Spinal cord (tissue), 10 donors: ENCODE data around the gene LYPD6. TPM values are rescaled to one million over a fixed set of nuclear protein-coding genes. Genes with fewer than 3 reads are reported as not detected.

Experiments used
- DNase-seq, 6 donors: peaks; one replicate each; pipeline versions ENCODE4 v3.0.0 to v3.0.0-alpha.2; 2013 to 2015; ENCODE audit warnings: low spot score in 6 of 6, low read depth in 4 of 6
- H3K27ac ChIP-seq: one replicate; pipeline ENCODE4 v1.5.1; 2013; ENCODE audit warnings: low read depth, low read length, control low read depth
- H3K27me3 ChIP-seq: one replicate; pipeline ENCODE4 v1.6.1; 2013; ENCODE audit warnings: low read length; ENCODE audit not compliant: control insufficient read depth, insufficient read depth
- H3K36me3 ChIP-seq: one replicate; pipeline ENCODE4 v1.6.1; 2013; ENCODE audit warnings: low read length; ENCODE audit not compliant: control insufficient read depth, insufficient read depth
- H3K4me1 ChIP-seq: one replicate; pipeline ENCODE4 v1.6.1; 2013; ENCODE audit warnings: low read length; ENCODE audit not compliant: control insufficient read depth, insufficient read depth
- H3K4me3 ChIP-seq: one replicate; pipeline ENCODE4 v1.5.1; 2013; ENCODE audit warnings: low read depth, low read length, control low read depth
- H3K9me3 ChIP-seq: one replicate; pipeline ENCODE4 v1.6.1; 2013; ENCODE audit warnings: low read length; ENCODE audit not compliant: control insufficient read depth, insufficient read depth
- WGBS: methylation state at CpG from one replicate; pipeline ENCODE4 v1.1.5; 2013; ENCODE audit warnings: missing lambda C conversion rate; ENCODE audit not compliant: insufficient coverage; 5-methylcytosine and 5-hydroxymethylcytosine counted together
- polyA plus RNA-seq, 2 donors: library from polyadenylated mRNA; unstranded; fragments of 120-200 nt; gene quantifications; one replicate each; pipeline ENCODE4 v1.2.1, GENCODE V29; 2013; ENCODE audit not compliant: insufficient read length in 2 of 2
- total RNA-seq, 2 donors: library from RNA; depleted of rRNA in 1 of 2; stranded (reverse); fragments of 120-200 nt in 1 of 2; fragments of >200 nt in 1 of 2; gene quantifications; one replicate each; pipeline versions ENCODE4 v1.2.3 to v1.2.4, GENCODE V29; 2013 to 2014
- donor health status: healthy.

The LYPD6 gene
- total and polyA plus RNA-seq, 4 donors = 31.0 to 44.8 (median 39.1) TPM

- Histone ChIP-seq H3K4me3 (no peak overlapping the region), H3K27ac (no peak overlapping the region), H3K4me1 (no peaks in the 10 kb centered on the region), H3K9me3 (peaks cover 4% of the 10 kb centered on the region), H3K36me3 (no peaks in the 10 kb centered on the region), H3K27me3 (no peaks in the 10 kb centered on the region)
- WGBS = 80% methylated on average over 1 of the region's 6 CpGs
- peak in 1 of 6 donors; percentile 43 for DNase-seq
Observed at GRCh38 chr2:149430743-149431736, 100.7 kb downstream of the LYPD6 start.

GRCh38 chr2:149438330-149438960 is 108.1 kb downstream of the LYPD6 start:
- whole genome bisulfite sequencing = 71% methylated on average over 1 of the region's 3 CpGs
- DNase-seq = no peak
- Histone ChIP-seq H3K4me1 (no peaks in the 10 kb centered on the region), H3K27me3 (no peaks in the 10 kb centered on the region), H3K9me3 (no peaks in the 10 kb centered on the region), H3K36me3 (no peaks in the 10 kb centered on the region), H3K27ac (no peak overlapping the region), H3K4me3 (no peak overlapping the region)

GRCh38 chr2:149441255-149441654 is 110.9 kb downstream of the LYPD6 start:
- Histone ChIP-seq H3K36me3 (no peaks in the 10 kb centered on the region), H3K4me1 (no peaks in the 10 kb centered on the region), H3K4me3 (no peak overlapping the region), H3K27ac (no peak overlapping the region), H3K27me3 (no peaks in the 10 kb centered on the region), H3K9me3 (no peaks in the 10 kb centered on the region)
- DNase-seq = no peak
- WGBS = 100% methylated on average over 1 of the region's 3 CpGs

GRCh38 chr2:149442346-149442745 is 112.0 kb downstream of the LYPD6 start:
- no peaks in the 10 kb centered on the region for H3K4me1 ChIP-seq
- DNase-seq = peak in 2 of 6 donors; percentile 56 to 68
- no peaks in the 10 kb centered on the region for H3K27me3 ChIP-seq
- H3K4me3 ChIP-seq = no peak overlapping the region
- no peaks in the 10 kb centered on the region for H3K9me3 ChIP-seq
- 40% methylated on average over 1 of the region's 4 CpGs for WGBS
- no peaks in the 10 kb centered on the region for H3K36me3 ChIP-seq
- H3K27ac ChIP-seq = no peak overlapping the region

- DNase-seq = peak in 2 of 6 donors; percentile 10 to 71
- H3K4me1 ChIP-seq = no peaks in the 10 kb centered on the region
- H3K27me3 ChIP-seq = no peaks in the 10 kb centered on the region
- H3K4me3 ChIP-seq = no peak overlapping the region
- no CpG with 5 or more reads among the region's 2 CpGs for WGBS
- H3K27ac ChIP-seq = no peak overlapping the region
- no peaks in the 10 kb centered on the region for H3K9me3 ChIP-seq
- no peaks in the 10 kb centered on the region for H3K36me3 ChIP-seq
Observed at GRCh38 chr2:149443150-149443549, 112.8 kb downstream of the LYPD6 start.

GRCh38 chr2:149446748-149447147 is 116.4 kb downstream of the LYPD6 start:
- DNase-seq = peak in 2 of 6 donors; percentile 14 to 83

GRCh38 chr2:149448315-149448714 is 117.9 kb downstream of the LYPD6 start:
- H3K27ac ChIP-seq = no peak overlapping the region
- no peak for DNase-seq
- H3K4me1 ChIP-seq = no peaks in the 10 kb centered on the region
- H3K9me3 ChIP-seq = no peaks in the 10 kb centered on the region
- H3K27me3 ChIP-seq = no peaks in the 10 kb centered on the region
- H3K36me3 ChIP-seq = no peaks in the 10 kb centered on the region
- H3K4me3 ChIP-seq = no peak overlapping the region
- WGBS = no CpG with 5 or more reads among the region's 2 CpGs

More at GRCh38 chr2:149446748-149447147, 116.4 kb downstream of the LYPD6 start:
- H3K27me3 ChIP-seq = no peaks in the 10 kb centered on the region
- no CpG with 5 or more reads among the region's 3 CpGs for WGBS
- H3K27ac ChIP-seq = no peak overlapping the region
- H3K36me3 ChIP-seq = no peaks in the 10 kb centered on the region
- H3K4me1 ChIP-seq = no peaks in the 10 kb centered on the region
- no peak overlapping the region for H3K4me3 ChIP-seq
- no peaks in the 10 kb centered on the region for H3K9me3 ChIP-seq

GRCh38 chr2:149449017-149449416 is 118.6 kb downstream of the LYPD6 start:
- Histone ChIP-seq H3K4me1 (no peaks in the 10 kb centered on the region), H3K27me3 (no peaks in the 10 kb centered on the region), H3K36me3 (no peaks in the 10 kb centered on the region), H3K27ac (no peak overlapping the region), H3K4me3 (no peak overlapping the region), H3K9me3 (no peaks in the 10 kb centered on the region)
- WGBS = no CpG with 5 or more reads among the region's 5 CpGs
- no peak for DNase-seq

GRCh38 chr2:149451417-149452165 is 121.2 kb downstream of the LYPD6 start:
- WGBS = 83% methylated on average over 2 of the region's 3 CpGs
- Histone ChIP-seq H3K9me3 (no peaks in the 10 kb centered on the region), H3K27me3 (no peaks in the 10 kb centered on the region), H3K4me1 (no peaks in the 10 kb centered on the region), H3K4me3 (no peak overlapping the region), H3K36me3 (no peaks in the 10 kb centered on the region), H3K27ac (no peak overlapping the region)
- no peak for DNase-seq
